Neural cell (in vitro differentiated cells): Measurements from ENCODE around the gene DDX56. TPM values are rescaled to one million over a fixed set of nuclear protein-coding genes. Genes with fewer than 3 reads are reported as not detected.

Experiments used
- H2AFZ ChIP-seq: fragments of 200-600, 300-800 bp; sonication (generic), shearing (Covaris generic); 2 replicates; pipeline ENCODE4 v1.6.0; 2014; ENCODE audit warnings: low read depth, mild to moderate bottlenecking, antibody characterized with exemption, low read length, moderate library complexity
- H3F3A ChIP-seq: fragments of 200-600 bp; shearing (Covaris generic); 2 replicates; pipeline ENCODE4 v1.6.1; 2016; ENCODE audit warnings: mild to moderate bottlenecking, moderate library complexity, mixed read lengths, antibody characterized with exemption, low read length; ENCODE audit not compliant: insufficient read depth, poor library complexity, severe bottlenecking
- H3K27ac ChIP-seq: fragments of 200-600, 300-800 bp; sonication (generic), shearing (Covaris generic); 2 replicates; pipeline ENCODE4 v1.5.1; 2014; ENCODE audit warnings: mild to moderate bottlenecking, low read length, moderate library complexity
- H3K27me3 ChIP-seq: fragments of 300-800, 200-600 bp; sonication (generic), shearing (Covaris generic); 2 replicates; pipeline ENCODE4 v1.6.0; 2014; ENCODE audit warnings: mild to moderate bottlenecking, low read depth, low read length, moderate library complexity; ENCODE audit not compliant: insufficient read depth
- H3K36me3 ChIP-seq: fragments of 300-800, 200-600 bp; sonication (generic), shearing (Covaris generic); 2 replicates; pipeline ENCODE4 v1.5.1; 2014; ENCODE audit warnings: mild to moderate bottlenecking, antibody characterized with exemption, low read length, moderate library complexity; ENCODE audit not compliant: insufficient read depth
- H3K4me2 ChIP-seq: fragments of 300-800, 200-600 bp; sonication (generic), shearing (Covaris generic); 2 replicates; pipeline ENCODE4 v1.6.0; 2014; ENCODE audit warnings: mild to moderate bottlenecking, low read length
- H3K4me3 ChIP-seq: fragments of 300-800, 200-600 bp; sonication (generic), shearing (Covaris generic); 2 replicates; pipeline ENCODE4 v1.5.1; 2014; ENCODE audit warnings: mild to moderate bottlenecking, low read length, moderate library complexity
- H3K79me2 ChIP-seq: fragments of 200-600 bp; shearing (Covaris generic); replicated peaks from 2 replicates; pipeline ENCODE4 v1.6.0; 2014; ENCODE audit warnings: mild to moderate bottlenecking, low read length, moderate library complexity; ENCODE audit not compliant: insufficient read depth
- H3K9ac ChIP-seq: fragments of 300-800, 200-600 bp; sonication (generic), shearing (Covaris generic); 2 replicates; pipeline ENCODE4 v1.6.1; 2016; ENCODE audit warnings: mild to moderate bottlenecking, low read length, mixed read lengths
- H3K9me2 ChIP-seq: fragments of 200-600 bp; shearing (Covaris generic); 2 replicates; pipeline ENCODE4 v1.6.1; 2016; ENCODE audit warnings: mild to moderate bottlenecking, low read length, mixed read lengths; ENCODE audit not compliant: insufficient read depth
- H3K9me3 ChIP-seq: fragments of 200-600, 300-800 bp; sonication (generic), shearing (Covaris generic); 2 replicates; pipeline ENCODE4 v1.6.1; 2016; ENCODE audit warnings: mild to moderate bottlenecking, mixed run types, low read length, moderate library complexity, mixed read lengths
- H4K20me1 ChIP-seq: fragments of 200-600 bp; shearing (Covaris generic); 2 replicates; pipeline ENCODE4 v1.6.1; 2016; ENCODE audit warnings: mild to moderate bottlenecking, mixed run types; ENCODE audit not compliant: insufficient read depth
- CTCF ChIP-seq: fragments of 450-650 bp; IDR thresholded peaks from 2 replicates; pipeline ENCODE4 v1.5.1; 2014; ENCODE audit warnings: antibody characterized with exemption, mild to moderate bottlenecking, moderate library complexity; ENCODE audit not compliant: poor library complexity, severe bottlenecking
- EP300 ChIP-seq: fragments of 450-650 bp; conservative IDR thresholded peaks from 2 replicates; pipeline ENCODE4 v1.6.1; 2014; ENCODE audit warnings: antibody characterized with exemption, mild to moderate bottlenecking, moderate library complexity; ENCODE audit not compliant: poor library complexity, severe bottlenecking
- EZH2 ChIP-seq: fragments of 200-600, 300-800 bp; shearing (Covaris generic), sonication (generic); IDR thresholded peaks from 2 replicates; pipeline ENCODE4 v1.6.1; 2014; ENCODE audit warnings: antibody characterized with exemption, low read length, borderline replicate concordance, mild to moderate bottlenecking; ENCODE audit not compliant: insufficient read depth, poor library complexity, severe bottlenecking
- MXI1 ChIP-seq: fragments of 450-650 bp; conservative IDR thresholded peaks from 2 replicates; pipeline ENCODE4 v1.6.1; 2014; ENCODE audit warnings: antibody characterized with exemption, mild to moderate bottlenecking; ENCODE audit not compliant: poor library complexity, severe bottlenecking
- POLR2AphosphoS5 ChIP-seq: IDR thresholded peaks from 2 replicates; pipeline ENCODE4 v1.6.1; 2012
- RAD21 ChIP-seq: fragments of 450-650 bp; conservative IDR thresholded peaks from 2 replicates; pipeline ENCODE4 v1.6.1; 2014; ENCODE audit warnings: antibody characterized with exemption, mild to moderate bottlenecking, moderate library complexity
- SMC3 ChIP-seq: fragments of 450-650 bp; conservative IDR thresholded peaks from 2 replicates; pipeline ENCODE4 v1.6.1; 2014; ENCODE audit warnings: antibody characterized with exemption, mild to moderate bottlenecking, moderate library complexity; ENCODE audit not compliant: poor library complexity
- TAF1 ChIP-seq: IDR thresholded peaks from 2 replicates; pipeline ENCODE4 v1.6.1; 2012; ENCODE audit warnings: low read depth
- polyA plus RNA-seq: library from polyadenylated mRNA; depleted of rRNA; stranded (reverse); fragments of >200 nt; gene quantifications from 2 replicates; pipeline ENCODE4 v1.2.3, GENCODE V29; 2014
- TF ChIP-seq, protein P1 (sequence below): IDR thresholded peaks from 2 replicates; pipeline ENCODE4 v1.6.1; 2012; ENCODE audit warnings: borderline replicate concordance

Gene DDX56
- polyA plus RNA-seq, 1 donor from 2014 or later, result 80.6 TPM

- Histone ChIP-seq H3K79me2 (peaks cover 39% of the 10 kb centered on the region), H4K20me1 (no peaks in the 10 kb centered on the region)
Measured at GRCh38 chr7:44621750-44622103, 48.0 kb upstream of the DDX56 start.

GRCh38 chr7:44621034-44621749 lies 47.5 kb upstream of the DDX56 start:
- no peaks in the 10 kb centered on the region for H3K9me2 ChIP-seq
- no peaks in the 10 kb centered on the region for H3K36me3 ChIP-seq
- no peaks in the 10 kb centered on the region for H3F3A ChIP-seq
- H3K4me2 ChIP-seq, result no peak overlapping the region
- H3K27me3 ChIP-seq, result no peaks in the 10 kb centered on the region
- no peak overlapping the region for H3K9ac ChIP-seq
- no peaks in the 10 kb centered on the region for H4K20me1 ChIP-seq
- H2AFZ ChIP-seq, result no peak overlapping the region
- H3K79me2 ChIP-seq, result peaks cover 41% of the 10 kb centered on the region
- no peaks in the 10 kb centered on the region for H3K9me3 ChIP-seq
- H3K27ac ChIP-seq, result no peak overlapping the region
- H3K4me3 ChIP-seq, result no peak overlapping the region
- no peak for TF ChIP-seq POLR2AphosphoS5
- no peak for TF ChIP-seq CTCF
- no peak for TF ChIP-seq TAF1
- TF ChIP-seq EP300, result no peak
- no peak for TF ChIP-seq SMC3
- TF ChIP-seq MXI1, result no peak
- TF ChIP-seq, protein P1, sequence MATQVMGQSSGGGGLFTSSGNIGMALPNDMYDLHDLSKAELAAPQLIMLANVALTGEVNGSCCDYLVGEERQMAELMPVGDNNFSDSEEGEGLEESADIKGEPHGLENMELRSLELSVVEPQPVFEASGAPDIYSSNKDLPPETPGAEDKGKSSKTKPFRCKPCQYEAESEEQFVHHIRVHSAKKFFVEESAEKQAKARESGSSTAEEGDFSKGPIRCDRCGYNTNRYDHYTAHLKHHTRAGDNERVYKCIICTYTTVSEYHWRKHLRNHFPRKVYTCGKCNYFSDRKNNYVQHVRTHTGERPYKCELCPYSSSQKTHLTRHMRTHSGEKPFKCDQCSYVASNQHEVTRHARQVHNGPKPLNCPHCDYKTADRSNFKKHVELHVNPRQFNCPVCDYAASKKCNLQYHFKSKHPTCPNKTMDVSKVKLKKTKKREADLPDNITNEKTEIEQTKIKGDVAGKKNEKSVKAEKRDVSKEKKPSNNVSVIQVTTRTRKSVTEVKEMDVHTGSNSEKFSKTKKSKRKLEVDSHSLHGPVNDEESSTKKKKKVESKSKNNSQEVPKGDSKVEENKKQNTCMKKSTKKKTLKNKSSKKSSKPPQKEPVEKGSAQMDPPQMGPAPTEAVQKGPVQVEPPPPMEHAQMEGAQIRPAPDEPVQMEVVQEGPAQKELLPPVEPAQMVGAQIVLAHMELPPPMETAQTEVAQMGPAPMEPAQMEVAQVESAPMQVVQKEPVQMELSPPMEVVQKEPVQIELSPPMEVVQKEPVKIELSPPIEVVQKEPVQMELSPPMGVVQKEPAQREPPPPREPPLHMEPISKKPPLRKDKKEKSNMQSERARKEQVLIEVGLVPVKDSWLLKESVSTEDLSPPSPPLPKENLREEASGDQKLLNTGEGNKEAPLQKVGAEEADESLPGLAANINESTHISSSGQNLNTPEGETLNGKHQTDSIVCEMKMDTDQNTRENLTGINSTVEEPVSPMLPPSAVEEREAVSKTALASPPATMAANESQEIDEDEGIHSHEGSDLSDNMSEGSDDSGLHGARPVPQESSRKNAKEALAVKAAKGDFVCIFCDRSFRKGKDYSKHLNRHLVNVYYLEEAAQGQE, result no peak
- TF ChIP-seq EZH2, result no peak

More at GRCh38 chr7:44621750-44622103, 48.0 kb upstream of the DDX56 start:
- H3K9me3 ChIP-seq, result no peaks in the 10 kb centered on the region
- no peaks in the 10 kb centered on the region for H3F3A ChIP-seq
- H3K36me3 ChIP-seq, result no peaks in the 10 kb centered on the region
- no peak for TF ChIP-seq CTCF
- TF ChIP-seq RAD21, result no peak
- no peak for TF ChIP-seq EZH2
- TF ChIP-seq EP300, result no peak
- no peak for TF ChIP-seq TAF1
- TF ChIP-seq, protein P1, result no peak
- no peak for TF ChIP-seq MXI1
- TF ChIP-seq POLR2AphosphoS5, result no peak
- no peak for TF ChIP-seq SMC3
- H3K4me3 ChIP-seq, result no peak overlapping the region
- no peak overlapping the region for H3K9ac ChIP-seq
- no peak overlapping the region for H2AFZ ChIP-seq
- no peak overlapping the region for H3K4me2 ChIP-seq
- H3K27ac ChIP-seq, result no peak overlapping the region
- H3K27me3 ChIP-seq, result no peaks in the 10 kb centered on the region
- no peaks in the 10 kb centered on the region for H3K9me2 ChIP-seq
